Dedifferentiated amniotic fluid mesenchymal stem cell (primary cell): ENCODE data around the gene PRLR.
A peak's percentile ranks its signal among the peaks of the same experiment; 100 is the strongest.

Source experiments
- DNase-seq: peaks from one replicate; pipeline ENCODE4 v3.0.0-alpha.2; 2016; ENCODE audit errors: extremely low spot score

The PRLR gene

DNA sequence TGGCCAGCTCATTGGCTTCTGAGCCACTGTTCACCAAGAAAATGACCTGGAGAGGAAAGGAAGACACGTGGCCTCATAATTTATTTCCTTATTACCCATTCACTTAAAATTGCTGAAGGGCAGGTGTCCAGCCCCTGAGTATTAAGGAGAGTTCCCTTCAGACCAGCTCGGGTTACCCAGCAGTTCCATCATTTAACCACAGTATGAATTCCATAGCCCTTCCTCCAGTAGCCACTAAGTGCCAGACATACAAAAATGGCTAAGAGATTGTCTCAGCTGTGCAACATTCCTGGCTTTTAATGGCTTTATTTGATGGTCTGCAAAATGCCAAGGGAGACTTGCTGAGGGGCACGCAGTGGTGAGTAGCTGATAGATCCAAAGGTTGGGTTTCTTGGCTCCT, 195.0 kb downstream of the PRLR start:
- no peak for DNase-seq

DNA sequence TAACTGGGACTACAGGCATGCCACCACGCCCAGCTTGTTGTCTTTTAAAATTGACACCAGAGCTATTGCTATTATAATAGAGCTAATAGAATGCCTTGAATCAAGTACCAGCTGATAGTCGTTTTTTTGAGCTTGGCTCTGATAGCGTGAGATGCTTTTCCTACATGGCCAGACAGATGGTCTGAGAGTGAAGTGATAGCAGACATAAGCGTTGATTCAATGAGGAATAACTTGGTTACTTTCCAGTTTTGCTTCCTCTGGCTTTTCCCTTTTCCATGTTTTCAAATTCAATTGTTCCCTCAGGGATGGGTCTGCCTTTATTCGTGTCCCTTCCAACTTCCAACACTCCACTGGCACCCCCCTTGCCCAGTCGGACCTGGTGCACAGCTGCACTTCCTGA, 197.9 kb downstream of the PRLR start:
- DNase-seq, result no peak

DNA sequence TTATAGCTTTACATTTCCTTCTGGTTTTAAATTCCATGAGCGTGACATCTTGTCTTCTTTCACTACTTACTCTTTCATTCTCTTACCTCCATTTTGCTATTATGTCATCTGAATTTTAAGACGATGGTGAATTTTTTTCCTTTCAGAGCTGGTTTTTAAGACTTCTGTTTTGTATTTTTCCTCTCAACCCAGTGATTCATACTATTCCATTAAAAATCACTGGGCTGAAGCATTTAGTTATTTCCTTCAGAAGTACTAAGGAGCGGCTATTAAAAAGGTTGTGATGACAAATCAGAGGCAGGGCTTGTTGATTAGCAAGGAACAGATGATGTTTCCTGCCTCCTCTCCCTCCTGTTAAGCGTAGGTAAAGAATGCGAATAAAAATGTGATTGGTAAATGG, 199.0 kb downstream of the PRLR start:
- DNase-seq, result no peak

DNA sequence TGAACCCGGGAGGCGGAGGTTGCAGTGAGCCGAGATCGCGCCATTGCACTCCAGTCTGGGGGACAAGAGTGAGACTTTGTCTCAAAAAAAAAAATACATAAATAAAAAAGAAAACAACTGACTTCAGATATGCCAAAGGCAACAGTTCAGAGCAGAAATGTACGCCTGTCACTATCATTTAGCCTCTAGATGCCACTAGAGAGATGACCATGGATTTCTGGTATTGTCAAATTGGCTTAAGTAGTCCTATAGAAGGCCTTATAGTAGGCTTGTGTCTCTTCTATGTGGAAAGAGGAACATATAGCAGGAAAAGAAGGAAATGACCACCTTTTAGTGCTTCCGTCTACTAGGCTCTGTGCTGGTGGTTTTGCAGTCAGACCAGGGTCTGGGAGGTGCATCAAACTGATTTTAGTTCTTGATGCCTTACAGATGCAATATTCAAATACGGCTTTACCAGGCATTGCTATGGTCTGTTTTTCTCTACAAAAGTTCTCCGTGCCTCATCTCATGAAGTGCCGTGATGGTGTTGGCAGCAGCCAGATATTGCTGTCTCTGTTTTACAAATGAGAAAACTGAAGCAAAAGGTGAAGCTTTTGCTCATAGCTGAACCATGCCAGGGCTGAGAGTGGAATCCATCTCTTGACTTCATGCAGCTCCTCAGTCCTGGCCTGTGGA, 199.7 kb downstream of the PRLR start:
- no peak for DNase-seq

DNA sequence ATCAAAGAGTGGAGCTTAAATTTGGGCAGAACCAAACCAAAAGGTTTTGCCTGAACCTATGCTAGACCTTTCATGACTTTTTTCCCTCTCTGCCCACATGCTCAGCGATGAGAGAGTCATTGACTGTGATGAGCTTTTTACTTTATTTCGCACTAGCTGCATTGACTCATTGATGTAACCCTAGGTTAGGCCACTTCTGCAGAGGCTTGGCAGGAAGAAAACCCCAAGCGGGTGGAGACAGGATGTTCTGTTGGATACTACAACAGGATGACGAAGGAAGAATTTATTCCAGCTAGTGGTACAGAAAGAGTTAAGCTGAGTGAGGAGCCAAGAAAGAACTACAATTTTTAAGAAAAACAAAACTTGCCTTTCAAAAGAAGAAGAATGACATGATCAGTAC, 201.0 kb downstream of the PRLR start:
- no peak for DNase-seq

DNA sequence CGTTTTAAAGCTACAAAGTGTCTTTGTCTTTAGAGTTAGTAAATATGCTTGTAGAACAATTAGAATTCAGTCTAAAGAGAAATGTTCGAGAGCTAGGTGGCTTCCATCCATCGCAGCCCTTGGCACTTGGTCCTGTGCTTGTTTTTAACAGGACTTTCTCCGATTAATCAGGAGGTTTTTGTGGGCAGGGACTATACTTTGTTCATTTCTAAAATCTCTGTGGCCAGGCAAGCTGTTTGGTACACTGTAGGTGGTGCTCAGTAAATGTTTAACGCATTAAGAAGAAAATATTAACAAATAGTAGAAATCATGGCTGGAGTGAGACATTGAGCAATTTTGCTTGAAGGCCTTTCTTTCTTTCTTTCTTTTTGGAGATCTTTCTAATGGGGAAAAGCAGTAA, 203.3 kb downstream of the PRLR start:
- DNase-seq, result no peak

DNA sequence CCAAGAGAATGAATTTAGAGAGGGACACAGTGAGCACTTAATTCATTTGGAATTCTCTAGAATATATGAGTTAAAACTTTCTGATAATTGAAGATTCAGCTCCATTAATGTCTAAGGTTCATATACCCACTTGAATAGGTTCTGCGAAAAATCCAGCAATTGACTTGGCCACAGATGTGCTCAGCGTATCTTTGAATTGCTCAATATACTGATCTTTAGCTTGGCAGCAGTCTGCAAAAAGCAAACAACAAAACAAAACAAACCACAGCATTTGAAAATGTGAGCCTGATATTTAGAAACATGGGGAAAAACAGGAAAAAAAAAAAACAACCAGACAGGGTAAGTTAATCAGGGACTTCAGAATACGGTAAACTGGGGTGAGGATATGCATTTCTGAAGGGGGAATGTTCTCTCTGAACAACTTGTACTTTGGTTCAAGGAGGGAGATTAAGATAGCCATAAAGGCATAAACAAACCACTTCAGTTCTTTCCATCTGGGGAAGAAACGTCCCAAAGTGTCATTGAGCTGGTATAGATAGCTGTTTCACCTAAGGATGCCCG, 203.9 kb downstream of the PRLR start:
- no peak for DNase-seq

DNA sequence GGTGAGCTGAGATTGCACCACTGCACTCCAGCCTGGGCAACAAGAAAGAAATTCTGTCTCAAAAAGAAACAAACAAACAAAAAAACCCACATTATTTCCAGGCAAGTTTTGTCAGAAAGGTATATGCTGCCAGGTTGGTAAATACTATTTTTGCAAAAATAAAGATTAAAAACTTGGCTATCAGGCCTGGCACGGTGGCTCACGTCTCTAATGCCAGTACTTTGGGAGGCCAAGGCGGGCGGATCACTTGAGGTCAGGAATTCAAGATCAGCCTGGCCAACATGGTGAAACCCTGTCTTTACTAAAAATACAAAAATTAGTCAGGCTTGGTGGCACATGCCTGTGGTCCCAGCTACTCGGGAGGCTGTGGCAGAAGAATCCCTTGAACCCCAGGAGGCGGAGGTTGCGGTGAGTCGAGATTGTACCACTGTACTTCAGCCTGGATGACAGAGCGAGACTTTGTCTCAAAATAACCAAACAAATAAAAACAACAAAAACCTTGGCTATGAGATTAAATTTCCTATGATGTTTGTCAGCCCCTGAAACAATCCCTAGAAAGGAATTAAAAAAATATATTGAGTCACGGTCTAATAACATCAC, 205.3 kb downstream of the PRLR start:
- DNase-seq, result no peak

DNA sequence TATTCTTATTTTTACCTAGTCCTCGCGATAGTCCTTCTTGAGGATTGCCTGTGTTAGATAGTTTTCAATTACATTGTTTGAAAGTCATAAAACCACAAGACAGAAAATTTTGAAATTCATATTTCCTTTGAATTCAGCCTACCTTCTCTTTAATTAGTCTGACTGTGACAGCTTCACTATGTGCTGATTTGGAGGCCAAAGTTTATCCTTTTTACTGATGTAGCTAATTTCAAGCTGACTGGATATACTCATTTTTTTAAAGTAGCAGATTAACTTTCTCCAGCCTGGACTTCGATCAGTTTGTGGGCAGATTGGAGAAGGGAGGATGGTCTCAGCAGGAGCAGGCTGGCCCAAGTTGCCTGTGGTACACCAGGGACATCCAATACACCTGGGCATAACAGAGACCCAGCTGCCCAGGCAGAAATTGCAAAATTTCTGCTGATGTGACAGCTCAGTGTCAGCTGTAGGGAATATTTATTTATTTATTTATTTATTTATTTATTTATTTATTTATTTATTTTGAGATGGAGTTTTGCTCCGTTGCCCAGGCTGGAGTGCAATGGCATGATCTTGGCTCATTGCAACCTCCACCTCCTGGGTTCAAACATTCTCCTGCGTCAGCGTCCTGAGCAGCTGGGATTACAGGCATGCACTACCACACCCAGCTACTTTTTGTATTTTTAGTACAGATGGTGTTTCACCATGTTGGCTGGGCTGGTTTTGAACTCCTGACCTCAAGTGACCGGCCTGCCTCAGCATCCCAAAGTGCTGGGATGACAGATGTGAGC, 206.7 kb downstream of the PRLR start:
- no peak for DNase-seq

DNA sequence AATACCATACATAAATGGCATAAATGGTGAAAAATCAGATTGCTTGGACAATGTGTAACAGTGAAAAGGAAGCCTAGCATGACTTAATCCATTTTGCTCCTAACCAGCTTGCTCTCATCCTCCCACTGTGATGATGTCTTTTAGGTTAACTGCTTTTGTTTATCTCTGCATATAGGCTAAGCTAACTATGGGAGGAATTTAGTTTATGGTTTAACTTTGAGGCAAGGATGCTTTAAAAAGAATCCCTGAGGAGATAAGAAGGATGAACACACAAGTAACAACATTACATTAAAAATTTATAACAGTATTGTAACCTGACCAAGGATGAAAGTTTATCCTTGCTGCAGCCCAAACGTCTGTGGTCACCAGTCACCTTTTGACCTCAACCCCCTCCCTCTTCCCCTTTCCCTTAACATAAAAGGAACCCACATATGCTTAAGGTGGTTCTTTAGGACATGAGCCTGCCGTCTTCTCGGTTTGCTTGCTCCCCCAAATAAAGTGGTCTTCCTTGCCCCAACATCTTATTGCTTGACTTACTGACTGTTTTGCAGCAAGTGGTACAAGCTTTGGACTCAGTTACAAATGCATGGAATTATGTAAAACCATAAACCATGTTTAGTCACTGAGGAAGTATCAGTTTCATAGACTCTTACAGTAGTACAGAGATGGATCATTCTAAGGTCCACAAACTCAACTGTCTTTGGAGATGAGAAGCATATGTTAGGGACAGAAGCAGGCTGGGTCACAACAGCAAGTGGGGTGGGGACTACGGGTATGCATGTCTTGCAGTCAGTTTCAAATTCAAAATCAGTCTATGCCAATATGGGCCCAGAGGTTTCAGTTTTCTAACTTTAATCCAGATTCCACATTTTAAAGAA, 213.9 kb downstream of the PRLR start:
- no peak for DNase-seq

DNA sequence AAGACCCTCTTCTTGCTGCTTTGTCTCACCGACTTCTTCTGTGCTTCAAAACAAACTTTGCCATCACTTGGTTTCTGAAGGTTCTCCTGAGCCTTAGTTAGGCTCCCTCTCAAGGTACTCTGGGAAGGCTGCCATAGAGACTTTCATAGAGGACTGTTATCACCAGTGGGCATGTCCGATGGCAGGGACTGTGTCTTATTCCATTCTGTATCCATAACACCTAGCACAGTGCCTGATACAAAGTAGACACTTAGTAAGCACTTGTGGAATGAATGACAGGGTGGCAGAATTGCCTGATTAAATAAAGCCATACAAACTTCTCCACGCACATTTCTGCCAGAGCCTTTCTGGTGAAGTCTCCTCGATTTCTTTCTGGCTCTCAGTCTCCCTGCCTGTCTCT, 215.2 kb downstream of the PRLR start:
- DNase-seq, result no peak

DNA sequence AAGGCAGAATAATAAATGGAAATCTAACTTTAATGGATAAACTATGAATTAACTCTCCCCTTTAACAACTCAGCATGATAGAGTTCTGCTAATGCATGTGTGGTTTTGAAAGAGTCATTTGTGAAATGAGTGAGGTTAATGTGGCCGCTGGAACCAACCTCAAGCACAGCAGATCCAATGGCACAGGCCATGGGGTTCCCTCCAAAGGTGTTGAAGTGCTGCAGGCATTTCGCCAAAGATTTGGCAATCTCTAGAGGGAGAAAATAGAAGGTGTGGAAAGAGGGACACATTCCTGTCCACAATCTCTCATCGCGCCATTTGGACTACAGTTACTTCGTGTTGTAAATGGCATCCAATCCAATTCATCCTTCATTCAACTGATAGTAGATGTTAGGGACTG, 217.5 kb downstream of the PRLR start:
- no peak for DNase-seq

DNA sequence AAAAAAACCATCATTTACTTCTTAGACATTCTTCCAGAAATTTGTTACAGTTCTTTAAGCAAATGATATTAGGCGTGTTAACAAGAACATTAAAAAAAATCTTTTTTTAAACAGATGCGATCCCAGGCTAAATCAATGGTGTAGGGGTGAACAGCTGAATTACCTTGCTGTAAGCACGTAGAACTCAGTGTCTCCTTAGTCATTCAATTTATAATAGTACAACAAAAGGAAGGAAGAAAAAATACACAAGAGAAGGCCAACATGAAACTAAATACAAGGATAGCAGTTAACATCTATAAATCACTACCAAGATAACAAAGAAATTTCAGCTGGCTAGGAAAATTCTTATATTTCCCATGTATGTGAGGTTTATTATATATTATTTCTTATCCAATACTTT, 217.9 kb downstream of the PRLR start:
- no peak for DNase-seq

DNA sequence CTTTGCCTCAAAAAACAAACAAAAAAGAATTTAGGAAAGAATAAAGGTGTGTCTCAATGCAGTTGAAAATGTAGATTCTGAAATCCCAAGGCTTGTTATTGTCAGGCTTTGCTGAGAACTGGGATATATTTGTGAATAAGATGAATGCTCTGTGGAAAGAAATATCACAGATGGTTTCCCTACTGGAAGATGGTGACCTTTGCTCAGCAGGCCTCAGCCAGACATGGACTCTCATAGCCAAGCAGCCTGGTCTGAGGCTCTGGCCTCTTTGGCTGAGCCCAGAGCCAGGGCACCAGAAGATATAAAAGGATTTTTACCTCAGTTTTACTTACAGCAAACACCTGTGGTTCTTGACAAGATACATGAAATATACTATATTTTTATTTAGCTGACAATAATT, 219.6 kb downstream of the PRLR start:
- no peak for DNase-seq

DNA sequence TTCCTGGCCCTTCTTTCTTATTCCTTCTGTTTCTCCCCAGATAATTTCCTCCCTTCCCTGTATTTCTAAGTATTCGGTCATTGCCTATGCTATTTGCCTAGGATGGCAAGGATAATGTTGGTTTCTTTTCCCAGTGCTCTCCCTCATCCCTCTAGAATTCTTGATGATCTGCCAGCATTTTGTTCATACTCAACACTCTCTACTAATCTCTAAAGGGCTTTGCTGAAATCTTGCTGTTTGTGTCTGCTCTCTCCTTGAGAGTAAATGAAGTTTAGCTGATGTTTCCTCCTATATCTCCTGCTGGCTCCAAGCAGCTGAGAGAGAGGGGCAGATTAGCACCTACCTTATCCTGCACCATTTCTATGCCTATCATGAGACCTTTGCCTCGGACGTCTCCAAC, 220.6 kb downstream of the PRLR start:
- no peak for DNase-seq

DNA sequence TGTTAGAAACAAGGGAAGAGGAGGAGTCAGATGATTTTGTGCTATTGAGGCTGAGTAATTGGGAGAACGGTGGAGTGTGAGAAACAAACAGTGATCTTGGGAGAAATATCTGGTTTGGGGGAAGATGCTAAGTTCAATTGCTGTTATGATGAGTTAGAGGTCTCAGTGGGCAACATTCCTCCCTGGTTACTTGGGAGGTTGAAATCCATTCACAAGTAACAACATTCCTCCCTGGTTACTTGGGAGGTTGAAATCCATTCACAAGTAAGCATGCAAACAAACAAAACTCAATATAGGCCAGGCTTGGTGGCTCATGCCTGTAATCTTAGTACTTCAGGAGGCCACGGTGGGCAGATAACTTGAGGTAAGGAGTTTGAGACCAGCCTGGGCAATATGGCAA, 221.3 kb downstream of the PRLR start:
- DNase-seq, result no peak

DNA sequence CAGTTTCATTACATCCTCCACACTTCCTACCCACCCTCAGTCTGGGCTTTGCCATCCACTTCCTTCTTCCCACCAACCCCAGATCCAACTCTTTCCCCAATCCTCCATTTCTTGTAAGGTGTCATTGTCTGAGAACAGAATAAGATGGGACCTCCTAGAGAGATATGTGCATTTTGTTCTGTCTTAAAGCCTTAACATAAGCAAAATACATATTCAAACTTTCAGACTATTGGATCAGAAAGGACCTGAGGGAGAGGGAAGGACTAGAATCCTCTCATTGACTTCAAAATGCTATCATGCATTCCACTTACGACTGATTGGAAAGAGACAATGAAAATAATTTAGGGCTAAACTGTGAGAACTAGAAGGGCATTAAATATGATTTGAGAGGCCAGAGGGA, 225.5 kb downstream of the PRLR start:
- DNase-seq, result no peak

DNA sequence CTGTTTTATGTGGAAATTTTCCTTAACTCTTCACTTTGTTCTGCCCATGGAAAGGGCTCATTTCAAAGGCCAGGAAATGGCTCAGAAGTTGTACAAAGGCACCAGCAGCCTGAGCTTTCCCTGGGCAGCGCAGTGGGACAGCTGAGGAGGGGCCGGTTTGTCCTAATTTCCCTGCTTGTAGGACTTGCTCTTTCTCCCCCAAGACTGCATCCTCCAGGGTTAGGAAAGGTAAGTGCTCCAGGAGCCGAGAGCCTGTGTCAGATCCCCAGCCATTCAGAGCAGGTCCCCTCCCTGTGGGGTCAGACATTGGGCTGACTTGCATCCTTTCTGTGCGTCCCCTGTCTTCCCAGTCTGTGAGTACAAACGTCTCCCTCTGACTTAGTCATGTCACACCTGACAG, 226.1 kb downstream of the PRLR start:
- DNase-seq, result no peak

DNA sequence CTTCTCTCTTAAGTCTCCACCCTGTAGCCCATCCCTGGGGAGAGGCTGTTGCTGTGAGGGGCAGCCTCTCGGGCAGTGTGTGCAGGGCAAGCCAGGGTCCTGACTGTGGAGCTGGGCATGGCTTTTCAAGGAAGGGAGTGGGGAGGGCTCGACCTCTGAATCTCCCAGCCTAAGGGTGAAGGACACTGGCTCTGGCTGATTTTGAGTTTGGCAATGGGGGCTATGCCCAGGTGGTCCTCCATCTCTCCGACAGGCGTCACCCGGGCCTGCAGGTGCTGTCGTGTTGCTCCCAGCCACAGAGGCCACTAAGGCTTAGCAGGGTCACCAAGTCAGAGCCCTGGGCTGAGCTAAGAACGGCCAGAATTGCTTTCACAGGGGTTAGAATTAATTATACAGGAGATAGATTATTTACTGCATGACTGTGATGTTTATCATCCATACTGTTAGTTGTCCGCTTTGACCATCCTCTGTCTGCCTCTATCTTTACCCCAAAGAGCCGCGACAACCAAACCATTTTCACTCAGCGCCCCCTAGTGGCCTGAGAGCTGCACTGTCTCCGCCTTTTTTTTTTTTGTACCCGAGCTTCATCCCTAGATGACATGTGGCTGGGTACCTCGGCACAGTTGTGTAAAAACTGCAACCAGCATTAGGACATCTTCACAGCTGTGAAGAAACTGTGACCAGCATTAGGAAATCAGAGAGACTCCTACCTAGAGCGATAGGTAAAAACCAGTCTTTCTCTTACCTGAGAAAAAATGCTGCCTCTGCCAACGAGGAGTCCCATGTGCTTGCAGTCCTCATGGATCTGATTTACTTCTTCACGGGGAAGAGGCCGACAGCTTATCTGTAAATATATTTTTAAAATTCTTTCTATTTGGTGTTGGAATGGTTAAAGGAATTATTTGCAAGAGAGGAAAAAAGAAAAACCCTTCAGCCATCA, 227.0 kb downstream of the PRLR start:
- peak; percentile 26 for DNase-seq

DNA sequence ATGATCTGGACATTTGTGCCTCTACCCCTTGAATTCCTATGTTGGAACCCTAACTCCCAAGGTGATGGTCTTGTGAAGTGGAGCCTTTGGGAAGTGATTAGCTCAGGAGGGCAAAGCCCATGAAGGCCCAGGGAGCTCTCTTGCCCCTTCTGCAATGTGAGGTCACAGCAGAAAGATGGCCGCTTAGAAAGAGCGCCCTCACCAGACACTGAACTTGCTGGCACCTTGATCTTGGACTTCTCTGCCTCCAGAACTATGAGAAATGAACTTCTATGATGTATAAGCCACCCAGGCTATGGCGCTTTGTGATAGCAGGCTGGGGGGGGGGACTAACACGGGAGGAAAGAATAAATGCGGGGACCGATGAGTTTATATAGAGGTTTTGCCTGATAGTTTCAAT, 227.8 kb downstream of the PRLR start:
- no peak for DNase-seq

DNA sequence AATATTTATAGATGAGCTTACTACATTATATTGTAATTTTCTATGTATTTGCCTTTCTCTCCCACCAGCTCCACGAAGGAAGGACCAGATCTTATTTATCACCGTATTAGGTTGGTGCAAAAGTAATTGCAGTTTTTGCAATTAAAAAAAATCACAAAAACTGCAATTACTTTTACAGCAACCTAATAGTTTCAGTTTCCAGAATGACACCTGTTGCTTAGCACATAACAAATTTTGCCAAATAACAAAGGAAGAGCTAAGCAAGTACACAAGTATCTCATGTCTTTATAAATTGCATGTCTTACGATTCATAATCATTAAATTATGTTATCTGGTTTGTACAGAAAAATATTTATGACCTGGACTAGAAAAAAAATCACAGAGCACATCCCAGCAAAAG, 228.4 kb downstream of the PRLR start:
- DNase-seq, result no peak
